GM12801 (cell line): ENCODE measurements around the gene TMBIM1.

Experiments
- TF ChIP-seq, protein P1 (sequence below): IDR thresholded peaks from one replicate; pipeline ENCODE4 v1.5.1; 2011; ENCODE audit warnings: control low read depth; ENCODE audit not compliant: insufficient read length; ENCODE audit errors: extremely low read depth

Gene TMBIM1

DNA sequence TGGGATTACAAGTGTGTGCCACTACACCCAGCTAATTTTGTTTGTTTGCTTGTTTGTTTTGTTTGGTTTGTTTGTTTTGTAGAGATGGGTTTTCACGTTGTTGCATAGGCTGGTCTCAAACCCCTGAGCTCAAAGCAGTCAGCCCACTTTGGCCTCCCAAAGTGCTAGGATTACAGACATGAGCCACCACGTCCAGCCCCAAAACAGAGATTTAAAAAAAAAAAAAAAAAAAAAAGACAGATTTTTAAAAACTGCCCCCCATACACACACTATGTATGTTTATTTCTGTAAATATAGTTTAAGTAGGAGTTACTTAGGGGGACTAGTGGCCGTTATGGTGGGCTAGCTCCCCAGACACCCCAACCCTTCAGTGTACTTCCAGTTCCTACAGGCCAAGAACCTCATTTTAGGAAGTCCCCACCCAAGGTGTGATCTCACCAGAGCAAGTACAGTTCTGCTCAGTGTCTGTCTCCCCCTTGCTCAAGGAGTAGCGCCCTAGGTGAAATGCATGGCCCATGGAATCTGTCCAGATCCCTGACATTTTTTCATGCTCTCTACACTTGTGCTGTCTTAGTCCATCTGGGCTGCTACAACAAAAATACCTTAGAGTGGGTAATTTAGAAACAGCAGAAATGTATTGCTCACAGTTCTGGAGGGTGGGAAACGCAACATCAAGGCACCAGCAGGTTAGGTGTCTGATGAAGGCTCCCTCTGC is 1.6 kb upstream of the TMBIM1 start:
- TF ChIP-seq, protein P1, sequence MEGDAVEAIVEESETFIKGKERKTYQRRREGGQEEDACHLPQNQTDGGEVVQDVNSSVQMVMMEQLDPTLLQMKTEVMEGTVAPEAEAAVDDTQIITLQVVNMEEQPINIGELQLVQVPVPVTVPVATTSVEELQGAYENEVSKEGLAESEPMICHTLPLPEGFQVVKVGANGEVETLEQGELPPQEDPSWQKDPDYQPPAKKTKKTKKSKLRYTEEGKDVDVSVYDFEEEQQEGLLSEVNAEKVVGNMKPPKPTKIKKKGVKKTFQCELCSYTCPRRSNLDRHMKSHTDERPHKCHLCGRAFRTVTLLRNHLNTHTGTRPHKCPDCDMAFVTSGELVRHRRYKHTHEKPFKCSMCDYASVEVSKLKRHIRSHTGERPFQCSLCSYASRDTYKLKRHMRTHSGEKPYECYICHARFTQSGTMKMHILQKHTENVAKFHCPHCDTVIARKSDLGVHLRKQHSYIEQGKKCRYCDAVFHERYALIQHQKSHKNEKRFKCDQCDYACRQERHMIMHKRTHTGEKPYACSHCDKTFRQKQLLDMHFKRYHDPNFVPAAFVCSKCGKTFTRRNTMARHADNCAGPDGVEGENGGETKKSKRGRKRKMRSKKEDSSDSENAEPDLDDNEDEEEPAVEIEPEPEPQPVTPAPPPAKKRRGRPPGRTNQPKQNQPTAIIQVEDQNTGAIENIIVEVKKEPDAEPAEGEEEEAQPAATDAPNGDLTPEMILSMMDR = no peak

DNA sequence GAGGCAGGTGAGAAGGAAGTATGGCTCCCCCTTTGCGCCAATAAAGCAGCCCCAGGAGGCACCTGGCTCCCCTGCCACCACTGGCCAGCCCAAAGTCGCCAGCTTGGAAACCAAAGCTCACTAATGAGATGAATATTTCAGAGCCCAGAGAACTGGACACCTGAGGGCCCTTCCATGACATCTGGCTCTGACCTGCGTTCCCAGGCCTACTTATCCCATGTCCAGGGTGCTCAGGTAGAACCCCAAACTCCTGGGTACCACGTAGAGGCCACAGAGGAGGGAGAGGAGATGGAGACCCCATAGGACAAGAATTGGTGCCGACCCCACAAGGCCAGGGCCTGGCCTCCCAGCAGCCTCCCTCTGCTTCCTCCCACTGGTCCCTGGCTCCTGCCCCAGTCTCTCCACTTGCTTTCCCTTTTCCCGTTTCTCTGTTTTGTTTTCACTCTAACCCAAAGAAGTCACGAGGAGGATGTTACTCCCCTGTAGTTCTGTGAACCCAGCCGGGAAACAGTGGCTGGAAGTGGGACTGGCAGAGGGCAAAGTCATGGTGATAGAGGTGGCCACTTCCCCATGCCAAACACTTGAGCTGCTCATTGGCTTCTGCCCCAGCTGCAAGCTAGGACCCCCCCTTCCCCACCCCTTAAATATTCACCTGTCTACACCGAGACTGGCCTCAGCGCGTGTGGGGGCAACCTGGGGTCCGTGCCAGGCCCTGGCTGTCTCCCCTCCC is 820 bp downstream of the TMBIM1 start:
- TF ChIP-seq, protein P1 = no peak

DNA sequence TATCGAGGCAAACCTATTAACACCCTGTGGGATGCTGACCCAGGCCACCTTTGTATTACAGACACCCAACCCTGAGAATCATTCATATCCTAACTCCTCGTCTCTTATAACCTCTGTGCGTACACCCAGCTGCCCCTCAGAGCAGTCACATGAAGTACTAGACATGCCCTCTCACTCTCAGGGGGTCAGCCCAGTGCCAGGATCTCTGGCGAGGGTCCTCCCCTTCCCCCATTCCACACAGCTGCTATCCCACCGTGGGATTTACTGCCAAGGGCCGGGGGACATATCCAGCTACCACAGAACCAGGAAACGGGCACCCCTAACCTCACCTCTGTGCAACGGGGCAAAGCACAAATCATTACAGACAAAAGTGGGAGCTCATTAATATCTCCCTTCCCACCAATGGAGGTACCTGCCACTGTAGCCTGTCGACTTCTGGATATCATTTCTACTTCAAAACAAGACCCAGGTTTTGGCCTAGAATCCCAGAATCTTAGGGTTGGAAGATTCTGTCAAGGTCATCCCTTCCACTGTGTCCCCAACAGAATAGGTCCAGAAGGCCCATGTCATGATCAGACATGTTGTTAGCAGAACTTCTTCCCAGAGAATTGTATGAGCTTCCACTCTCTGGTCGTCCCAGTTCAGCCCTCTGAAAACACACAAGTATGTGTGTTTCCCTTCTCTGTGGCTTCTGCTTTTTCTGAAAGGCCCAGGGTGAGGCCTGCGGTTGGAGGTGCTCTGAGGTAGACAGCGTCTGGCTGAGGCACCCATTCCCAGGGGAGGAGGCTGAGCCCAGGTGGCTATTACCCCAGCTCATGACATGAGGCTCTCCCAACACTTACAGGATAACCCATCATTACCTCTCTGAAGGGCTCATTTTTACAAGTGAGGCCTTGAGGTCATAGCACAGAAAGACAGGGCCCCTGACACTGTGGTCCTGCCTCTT is 1.7 kb downstream of the TMBIM1 start:
- TF ChIP-seq, protein P1 = no peak

DNA sequence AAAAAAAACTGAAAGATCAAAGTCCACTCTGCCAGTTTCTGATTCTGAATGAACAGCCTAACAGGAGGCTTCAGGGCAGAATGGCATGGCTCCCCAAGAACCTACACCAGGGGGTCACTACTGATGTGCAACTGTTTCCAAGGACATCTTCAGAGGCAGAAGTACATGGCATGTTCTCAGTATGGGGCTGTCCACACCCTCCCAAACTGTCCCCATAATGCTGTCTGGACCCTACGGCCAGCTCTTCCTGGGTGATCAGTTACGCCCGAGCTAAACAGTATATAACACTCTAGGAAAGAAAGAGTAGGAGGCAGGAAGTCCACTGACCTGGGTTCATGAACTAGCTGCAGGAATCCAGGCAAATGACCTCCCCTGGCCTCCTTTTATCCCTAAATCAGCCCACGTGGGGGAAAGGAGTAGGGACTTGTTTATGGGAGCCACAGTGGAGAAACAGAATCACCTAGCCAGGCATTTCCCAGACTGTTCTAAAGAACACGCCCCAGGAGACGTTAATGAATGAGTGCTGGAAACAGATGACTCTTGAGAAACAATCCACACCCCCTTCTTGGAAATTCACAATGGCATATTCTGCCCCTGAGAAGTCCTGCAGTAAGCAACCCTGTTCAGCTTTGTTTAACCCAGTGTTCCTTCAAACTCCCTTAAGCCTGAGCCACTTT is 2.5 kb downstream of the TMBIM1 start:
- TF ChIP-seq, protein P1 = no peak

DNA sequence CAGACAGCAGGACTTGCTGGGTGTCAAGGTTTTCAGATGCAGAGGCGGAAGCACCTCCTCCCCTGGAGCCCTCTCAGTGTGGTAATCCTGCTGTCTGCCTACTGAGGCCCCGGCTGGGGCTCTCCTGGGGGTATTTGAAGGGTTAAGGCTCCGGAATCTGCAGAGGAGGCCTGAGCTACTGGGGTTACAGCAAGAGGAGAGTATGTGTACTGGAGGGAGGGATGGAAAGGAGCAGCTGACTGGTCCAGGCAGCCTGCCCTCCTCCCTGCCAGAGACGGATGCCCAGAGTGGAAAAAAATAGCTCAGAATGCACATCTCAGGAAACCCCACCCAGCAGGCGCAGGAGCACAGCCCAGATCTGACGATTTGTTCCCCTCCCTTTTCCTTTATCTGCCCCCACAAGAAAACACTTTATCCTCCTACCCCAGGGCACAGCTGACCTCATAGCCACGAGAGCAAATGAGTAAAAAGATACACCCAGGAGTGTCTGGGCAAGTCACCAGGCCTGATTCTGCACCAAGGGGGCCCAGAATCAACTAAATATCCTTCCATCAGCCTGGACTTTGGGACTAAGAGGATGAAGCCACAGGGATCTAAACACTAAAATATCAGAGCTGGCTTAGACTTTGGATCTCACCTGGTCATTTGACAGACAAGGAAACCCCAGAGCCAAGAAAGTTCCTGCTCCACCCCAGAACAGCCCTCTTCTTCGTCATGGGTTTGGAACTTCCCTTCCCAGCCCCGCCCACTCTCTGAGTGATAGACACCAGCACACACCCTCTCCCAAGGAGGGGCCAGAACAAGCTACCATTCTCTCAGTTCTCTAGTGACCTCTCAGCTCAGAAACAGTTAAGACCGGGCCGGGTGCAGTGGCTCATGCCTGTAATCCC is 5.5 kb downstream of the TMBIM1 start:
- TF ChIP-seq, protein P1 = no peak

DNA sequence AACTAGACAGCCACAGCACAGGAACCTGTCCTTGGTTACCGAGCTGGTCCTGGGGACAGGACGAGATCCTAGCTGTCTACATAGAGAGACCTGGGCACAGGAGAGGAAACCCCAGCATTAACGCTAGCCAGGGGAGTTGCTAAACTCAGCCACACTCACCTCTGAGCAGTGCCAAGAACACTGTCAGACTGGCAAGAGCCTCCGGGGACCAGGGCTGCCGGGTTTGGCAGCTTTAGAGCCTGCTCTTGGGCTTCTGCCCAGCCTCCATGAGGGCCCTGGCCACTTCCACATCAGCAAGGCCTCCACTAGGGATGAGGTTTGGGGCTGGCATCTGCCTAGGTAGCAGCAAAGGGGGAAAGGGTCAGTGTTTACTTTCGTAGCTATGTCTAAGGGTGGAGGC is 6.7 kb downstream of the TMBIM1 start:
- TF ChIP-seq, protein P1 = no peak
